BLaER1 treated with 17β-estradiol and CSF1 and Interleukin-3, amounts not matched to agents 10 nM and 100 nM (cell line): ENCODE results near the gene FAM229B.
"Not testable (repeated sequence)": the region's sequence is repeated elsewhere in the genome, so short reads cannot be mapped to it uniquely, and the experiment has no call there.

Experiments used
- H3K27ac ChIP-seq, 11 experiments: shearing (Covaris generic); formaldehyde crosslinking; 2 replicates each; pipeline ENCODE4 v1.8.1; 2022
- H3K27me3 ChIP-seq, 11 experiments: shearing (Covaris generic); formaldehyde crosslinking; 2 replicates each; pipeline ENCODE4 v1.8.1; 2022
- H3K36me3 ChIP-seq, 11 experiments: shearing (Covaris generic); formaldehyde crosslinking; 2 replicates each; pipeline ENCODE4 v1.8.1; 2022
- H3K4me1 ChIP-seq, 10 experiments: shearing (Covaris generic); formaldehyde crosslinking; 2 replicates each; pipeline ENCODE4 v1.8.1; 2022
- H3K4me2 ChIP-seq, 11 experiments: shearing (Covaris generic); formaldehyde crosslinking; 2 replicates each; pipeline ENCODE4 v1.8.1; 2022
- H3K4me3 ChIP-seq, 10 experiments: shearing (Covaris generic); formaldehyde crosslinking; 2 replicates each; pipeline ENCODE4 v1.8.1; 2022
- H3K9ac ChIP-seq, 11 experiments: shearing (Covaris generic); formaldehyde crosslinking; 2 replicates each; pipeline ENCODE4 v1.8.1; 2022
- H3K9me3 ChIP-seq, 11 experiments: shearing (Covaris generic); formaldehyde crosslinking; replicated peaks in 1 of 11; 2 replicates each; pipeline ENCODE4 v1.8.1; 2022
- H4K20me1 ChIP-seq, 11 experiments: shearing (Covaris generic); formaldehyde crosslinking; 2 replicates each; pipeline ENCODE4 v1.8.1; 2022
- Cebpa-rat ChIP-seq, 11 experiments: shearing (Covaris generic); IDR thresholded peaks; 2 replicates each; pipeline ENCODE4 v1.8.1; 2022

FAM229B gene

GRCh38 chr6:112044196-112044595, 43.2 kb upstream of the FAM229B start:
- no peak for TF ChIP-seq Cebpa-rat (IDR thresholded peaks at IDR 0.05)
- Histone ChIP-seq H3K4me3 (no peak overlapping the region), H3K4me1 (peaks cover 0 to 21% (median 5%) of the 10 kb centered on the region in 10 experiments; a peak in 11 of 20 replicates), H3K4me2 (no peak overlapping the region), H3K36me3 (no peaks in the 10 kb centered on the region), H3K27ac (no peak overlapping the region), H3K27me3 (no peaks in the 10 kb centered on the region), H4K20me1 (no peaks in the 10 kb centered on the region), H3K9ac (no peak overlapping the region), H3K9me3 (0 out of 22 replicates have a peak, but pooled peaks cover 0 to 6% (median 0%) of the 10 kb centered on the region in 11 experiments)

GRCh38 chr6:112044856-112045255, 42.5 kb upstream of the FAM229B start:
- Histone ChIP-seq H3K4me1 (peaks cover 0 to 21% (median 5%) of the 10 kb centered on the region in 10 experiments; a peak in 11 of 20 replicates), H3K36me3 (no peaks in the 10 kb centered on the region), H3K9ac (no peak overlapping the region), H3K9me3 (0 out of 22 replicates have a peak, but pooled peaks cover 0 to 6% (median 0%) of the 10 kb centered on the region in 11 experiments), H4K20me1 (no peaks in the 10 kb centered on the region), H3K27ac (no peak overlapping the region), H3K4me3 (no peak overlapping the region), H3K4me2 (no peak overlapping the region), H3K27me3 (no peaks in the 10 kb centered on the region)
- TF ChIP-seq Cebpa-rat (IDR thresholded peaks at IDR 0.05), result no peak

GRCh38 chr6:112047523-112047922, 39.9 kb upstream of the FAM229B start:
- H3K4me1 ChIP-seq, H3K4me2 ChIP-seq: not testable (repeated sequence)

GRCh38 chr6:112049026-112049799, 38.2 kb upstream of the FAM229B start:
- Histone ChIP-seq H3K9ac (no peak overlapping the region), H3K4me3 (no peak overlapping the region), H3K9me3 (peaks cover 0 to 8% (median 6%) of the 10 kb centered on the region in 11 experiments; a peak in 3 of 22 replicates), H4K20me1 (no peaks in the 10 kb centered on the region), H3K4me2 (no peak overlapping the region), H3K27me3 (no peaks in the 10 kb centered on the region), H3K4me1 (no peaks in the 10 kb centered on the region; a peak in 1 of 20 replicates), H3K36me3 (no peaks in the 10 kb centered on the region), H3K27ac (no peak overlapping the region)
- TF ChIP-seq Cebpa-rat (IDR thresholded peaks at IDR 0.05), result no peak

More at GRCh38 chr6:112047523-112047922, 39.9 kb upstream of the FAM229B start:
- not testable (repeated sequence) for H3K36me3 ChIP-seq, H3K27ac ChIP-seq, H3K9ac ChIP-seq, H3K27me3 ChIP-seq, H3K9me3 ChIP-seq, H4K20me1 ChIP-seq, H3K4me3 ChIP-seq

GRCh38 chr6:112049996-112050395, 37.4 kb upstream of the FAM229B start:
- Histone ChIP-seq H3K4me1 (no peaks in the 10 kb centered on the region; a peak in 1 of 20 replicates), H3K4me2 (no peak overlapping the region), H4K20me1 (no peaks in the 10 kb centered on the region), H3K36me3 (no peaks in the 10 kb centered on the region), H3K4me3 (no peak overlapping the region), H3K9me3 (peaks cover 0 to 8% (median 6%) of the 10 kb centered on the region in 11 experiments; a peak in 3 of 22 replicates), H3K27me3 (no peaks in the 10 kb centered on the region), H3K9ac (no peak overlapping the region), H3K27ac (no peak overlapping the region)
- no peak for TF ChIP-seq Cebpa-rat (IDR thresholded peaks at IDR 0.05)

GRCh38 chr6:112050429-112050828, 37.0 kb upstream of the FAM229B start:
- H3K4me1 ChIP-seq, result no peaks in the 10 kb centered on the region; a peak in 1 of 20 replicates
- H3K4me2 ChIP-seq, result no peak overlapping the region
- no peaks in the 10 kb centered on the region for H3K27me3 ChIP-seq
- no peaks in the 10 kb centered on the region for H4K20me1 ChIP-seq
- no peak overlapping the region for H3K4me3 ChIP-seq
- H3K9ac ChIP-seq, result no peak overlapping the region
- peaks cover 0 to 8% (median 6%) of the 10 kb centered on the region in 11 experiments; a peak in 3 of 22 replicates for H3K9me3 ChIP-seq
- no peak for TF ChIP-seq Cebpa-rat (IDR thresholded peaks at IDR 0.05)
- H3K36me3 ChIP-seq, result no peaks in the 10 kb centered on the region
- no peak overlapping the region for H3K27ac ChIP-seq

GRCh38 chr6:112051251-112051740, 36.1 kb upstream of the FAM229B start:
- H3K9me3 ChIP-seq, H3K36me3 ChIP-seq: not testable (repeated sequence)

GRCh38 chr6:112054001-112054400, 33.4 kb upstream of the FAM229B start, which contains the start of gene CCN6:
CCN6 (plus strand) TSS chr6:112054104; CDS start chr6:112054358, 254 bp downstream.
- TF ChIP-seq Cebpa-rat (IDR thresholded peaks at IDR 0.05), result no peak
- no peaks in the 10 kb centered on the region for H3K27me3 ChIP-seq
- peaks cover 0 to 8% (median 0%) of the 10 kb centered on the region in 10 experiments; a peak in 3 of 20 replicates for H3K4me1 ChIP-seq
- no peaks in the 10 kb centered on the region for H3K36me3 ChIP-seq
- peaks cover 0 to 8% (median 0%) of the 10 kb centered on the region in 11 experiments; a peak in 3 of 22 replicates for H3K9me3 ChIP-seq
- H3K9ac ChIP-seq, result no peak within 1 kb of the TSS
- no peaks in the 10 kb centered on the region for H4K20me1 ChIP-seq
- H3K27ac ChIP-seq, result no peak within 1 kb of the TSS
- H3K4me2 ChIP-seq, result no peak within 1 kb of the TSS
- H3K4me3 ChIP-seq, result no peak within 1 kb of the TSS

More at GRCh38 chr6:112051251-112051740, 36.1 kb upstream of the FAM229B start:
- H3K4me2 ChIP-seq, H3K9ac ChIP-seq, H3K4me3 ChIP-seq, H3K27ac ChIP-seq, H4K20me1 ChIP-seq, H3K4me1 ChIP-seq, H3K27me3 ChIP-seq: not testable (repeated sequence)

GRCh38 chr6:112054555-112055190, 32.7 kb upstream of the FAM229B start:
- peaks cover 0 to 8% (median 0%) of the 10 kb centered on the region in 10 experiments; a peak in 3 of 20 replicates for H3K4me1 ChIP-seq
- no peak overlapping the region for H3K4me3 ChIP-seq
- H3K9ac ChIP-seq, result no peak overlapping the region
- H4K20me1 ChIP-seq, result no peaks in the 10 kb centered on the region
- no peaks in the 10 kb centered on the region for H3K36me3 ChIP-seq
- no peak overlapping the region for H3K4me2 ChIP-seq
- TF ChIP-seq Cebpa-rat (IDR thresholded peaks at IDR 0.05), result no peak
- no peaks in the 10 kb centered on the region for H3K27me3 ChIP-seq
- peaks cover 0 to 8% (median 0%) of the 10 kb centered on the region in 11 experiments; a peak in 3 of 22 replicates for H3K9me3 ChIP-seq
- H3K27ac ChIP-seq, result no peak overlapping the region
